Gastroesophageal sphincter (tissue), 3 donors: Measurements from ENCODE around the gene RAD9B.

Experiments used
- POLR2A ChIP-seq, 2 donors: fragments of 450-650 bp; IDR thresholded peaks; one replicate each; pipeline ENCODE4 v1.6.1; 2017; ENCODE audit warnings: antibody characterized with exemption in 2 of 2, mild to moderate bottlenecking in 2 of 2, moderate library complexity in 1 of 2
- POLR2AphosphoS5 ChIP-seq: sonication (generic); formaldehyde crosslinking; IDR thresholded peaks from one replicate; pipeline ENCODE4 v1.6.1; 2017; ENCODE audit warnings: antibody characterized with exemption
- TF ChIP-seq, protein P1 (sequence below), 4 experiments: fragments of 200-600 bp in 2 of 4; fragments of 450-650 bp in 2 of 4; sonication (generic) in 1 of 4; IDR thresholded peaks; one replicate each; pipeline ENCODE4 v1.5.1; 2017 to 2019; ENCODE audit warnings: antibody characterized with exemption in 4 of 4, mild to moderate bottlenecking in 2 of 4, moderate library complexity in 2 of 4

DNA sequence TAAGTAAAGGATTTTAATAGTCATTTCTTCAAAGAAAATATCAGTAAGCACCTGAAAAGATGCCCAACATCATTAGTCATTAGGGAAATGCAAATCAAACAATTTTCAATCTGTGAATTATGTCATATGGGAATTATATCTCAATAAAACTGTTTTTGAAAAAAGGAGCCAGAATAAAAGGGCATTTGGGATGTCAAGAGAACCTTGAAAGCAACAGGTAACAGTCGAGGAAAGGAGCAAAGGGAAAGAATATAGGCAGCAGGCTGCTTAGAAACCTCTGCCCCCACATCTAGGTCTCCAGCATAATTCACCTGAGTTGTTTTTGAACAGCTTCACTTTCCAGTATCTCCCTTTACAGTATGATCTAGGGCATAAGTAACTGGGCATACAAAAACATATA lies 12.2 kb downstream of the RAD9B start:
- TF ChIP-seq, protein P1, sequence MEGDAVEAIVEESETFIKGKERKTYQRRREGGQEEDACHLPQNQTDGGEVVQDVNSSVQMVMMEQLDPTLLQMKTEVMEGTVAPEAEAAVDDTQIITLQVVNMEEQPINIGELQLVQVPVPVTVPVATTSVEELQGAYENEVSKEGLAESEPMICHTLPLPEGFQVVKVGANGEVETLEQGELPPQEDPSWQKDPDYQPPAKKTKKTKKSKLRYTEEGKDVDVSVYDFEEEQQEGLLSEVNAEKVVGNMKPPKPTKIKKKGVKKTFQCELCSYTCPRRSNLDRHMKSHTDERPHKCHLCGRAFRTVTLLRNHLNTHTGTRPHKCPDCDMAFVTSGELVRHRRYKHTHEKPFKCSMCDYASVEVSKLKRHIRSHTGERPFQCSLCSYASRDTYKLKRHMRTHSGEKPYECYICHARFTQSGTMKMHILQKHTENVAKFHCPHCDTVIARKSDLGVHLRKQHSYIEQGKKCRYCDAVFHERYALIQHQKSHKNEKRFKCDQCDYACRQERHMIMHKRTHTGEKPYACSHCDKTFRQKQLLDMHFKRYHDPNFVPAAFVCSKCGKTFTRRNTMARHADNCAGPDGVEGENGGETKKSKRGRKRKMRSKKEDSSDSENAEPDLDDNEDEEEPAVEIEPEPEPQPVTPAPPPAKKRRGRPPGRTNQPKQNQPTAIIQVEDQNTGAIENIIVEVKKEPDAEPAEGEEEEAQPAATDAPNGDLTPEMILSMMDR (IDR thresholded peaks at IDR 0.05), result no peak
- no peak for TF ChIP-seq POLR2AphosphoS5
- TF ChIP-seq POLR2A (IDR thresholded peaks at IDR 0.05), result no peak
